ENCODE measurements around the gene IL3. TPM values are rescaled to one million over a fixed set of nuclear protein-coding genes. Genes with fewer than 3 reads are reported as not detected.

The IL3 gene
- total RNA-seq, 1 experiment from 2014 or later: not detected

- ChIA-PET CTCF (interaction anchor here (1.3 kb wide), 1 partner anchor 171 kb away, joined by 3 read pairs; no protein-coding TSS in a partner anchor), POLR2A (no interaction called here)
- Mint-ChIP-seq H3K4me1 (peaks cover 2% of the 10 kb centered on the region; the same call in 1 of the 2 replicates), H3K36me3 (no peaks in the 10 kb centered on the region), H3K9me3 (no peaks in the 10 kb centered on the region), H3K4me3 (no peak overlapping the region), H3K27me3 (ENCODE audit: low read depth) (no peaks in the 10 kb centered on the region), H3K27ac (no peak overlapping the region)
- DNase-seq (ENCODE audit: low spot score) (no peak), ATAC-seq (no peak)
- TF ChIP-seq ZNF671 (CRISPR knock-in tag; IDR thresholded peaks at IDR 0.05) (no peak), JAZF1 (CRISPR knock-in tag; IDR thresholded peaks at IDR 0.05) (no peak), IRF1 (CRISPR knock-in tag; IDR thresholded peaks at IDR 0.05) (no peak), FOXJ3 (CRISPR knock-in tag; IDR thresholded peaks at IDR 0.05; ENCODE audit: borderline replicate concordance) (no peak), ZBTB21 (CRISPR knock-in tag; IDR thresholded peaks at IDR 0.05; ENCODE audit: borderline replicate concordance) (no peak), HMGXB4 (CRISPR knock-in tag; IDR thresholded peaks at IDR 0.05) (no peak), MYBL2 (CRISPR knock-in tag; IDR thresholded peaks at IDR 0.05) (no peak), ZMAT4 (CRISPR knock-in tag; IDR thresholded peaks at IDR 0.05) (no peak), NFE2L1 (CRISPR knock-in tag; IDR thresholded peaks at IDR 0.05) (no peak), CREM (CRISPR knock-in tag; IDR thresholded peaks at IDR 0.05) (no peak)
Measured at GRCh38 chr5:132067451-132067850, 7.0 kb downstream of the IL3 start.

- Mint-ChIP-seq H3K27ac (no peak overlapping the region), H3K4me1 (peaks cover 2% of the 10 kb centered on the region; the same call in 1 of the 2 replicates), H3K36me3 (no peaks in the 10 kb centered on the region), H3K27me3 (ENCODE audit: low read depth) (no peaks in the 10 kb centered on the region), H3K9me3 (no peaks in the 10 kb centered on the region), H3K4me3 (no peak overlapping the region)
- no peak for DNase-seq (ENCODE audit: low spot score)
- no peak for ATAC-seq
- CTCF ChIA-PET: no interaction called here
- TF ChIP-seq NFATC4 (CRISPR knock-in tag; IDR thresholded peaks at IDR 0.05): no peak
- POLR2A ChIA-PET: no interaction called here
Measured at GRCh38 chr5:132067941-132068808, 7.7 kb downstream of the IL3 start.

- ChIA-PET CTCF (no interaction called here), POLR2A (no interaction called here)
- ATAC-seq: no peak
- Mint-ChIP-seq H3K36me3 (no peaks in the 10 kb centered on the region), H3K27ac (no peak overlapping the region), H3K4me1 (peaks cover 2% of the 10 kb centered on the region; the same call in 1 of the 2 replicates), H3K4me3 (no peak overlapping the region), H3K27me3 (ENCODE audit: low read depth) (no peaks in the 10 kb centered on the region), H3K9me3 (no peaks in the 10 kb centered on the region)
- DNase-seq (ENCODE audit: low spot score): no peak
- TF ChIP-seq NR3C1 (CRISPR knock-in tag; conservative IDR thresholded peaks at IDR 0.05; ENCODE audit: low read depth) (no peak), ATF6 (CRISPR knock-in tag; IDR thresholded peaks at IDR 0.05) (no peak), KAT7 (CRISPR knock-in tag; IDR thresholded peaks at IDR 0.05; ENCODE audit: borderline replicate concordance) (no peak), ZNF263 (CRISPR knock-in tag; IDR thresholded peaks at IDR 0.05; ENCODE audit: low read depth) (no peak), PRRX2 (CRISPR knock-in tag; IDR thresholded peaks at IDR 0.05) (no peak), RORB (CRISPR knock-in tag; IDR thresholded peaks at IDR 0.05) (no peak), SMAD3 (CRISPR knock-in tag; IDR thresholded peaks at IDR 0.05; ENCODE audit: borderline replicate concordance) (no peak), ESRRA (CRISPR knock-in tag; IDR thresholded peaks at IDR 0.05; ENCODE audit: borderline replicate concordance) (no peak), NFATC4 (CRISPR knock-in tag; IDR thresholded peaks at IDR 0.05) (no peak), MLX (CRISPR knock-in tag; IDR thresholded peaks at IDR 0.05) (no peak), TCF7 (CRISPR knock-in tag; IDR thresholded peaks at IDR 0.05; ENCODE audit: low read depth) (no peak), SP1 (CRISPR knock-in tag; conservative IDR thresholded peaks at IDR 0.05) (no peak), USF1 (CRISPR knock-in tag; IDR thresholded peaks at IDR 0.05) (no peak), CREB1 (CRISPR knock-in tag; IDR thresholded peaks at IDR 0.05) (no peak), ZNF512 (CRISPR knock-in tag; IDR thresholded peaks at IDR 0.05; ENCODE audit: borderline replicate concordance) (no peak)
Measured at GRCh38 chr5:132069561-132069960, 9.1 kb downstream of the IL3 start.

Data from WTC11 (cell line).